Transverse colon (tissue), 4 donors: ENCODE data around the gene APBA3. TPM values are rescaled to one million over a fixed set of nuclear protein-coding genes. Genes with fewer than 3 reads are reported as not detected.

Experiments
- DNase-seq: peaks from one replicate; pipeline ENCODE4 v3.0.0-alpha.2; 2019
- H3K27ac ChIP-seq, 4 donors: fragments of 200-600 bp; sonication (generic); 2 replicates each; pipeline ENCODE4 v1.5.1; 2016 to 2018; ENCODE audit warnings: inconsistent platforms in 4 of 4
- H3K27me3 ChIP-seq: fragments of 200-600 bp; sonication (generic); 2 replicates; pipeline ENCODE4 v1.5.1; 2017; ENCODE audit warnings: inconsistent platforms
- H3K36me3 ChIP-seq, 4 donors: fragments of 200-600 bp; sonication (generic); 2 replicates each; pipeline ENCODE4 v1.5.1; 2017 to 2019; ENCODE audit warnings: inconsistent platforms in 4 of 4
- H3K4me1 ChIP-seq, 4 donors: fragments of 200-600 bp; sonication (generic); 2 replicates each; pipeline ENCODE4 v1.5.1; 2017 to 2020; ENCODE audit warnings: inconsistent platforms in 4 of 4
- H3K4me3 ChIP-seq, 4 donors: fragments of 200-600 bp; sonication (generic); 1 replicate in 1 of 4; 2 replicates in 3 of 4; pipeline versions ENCODE4 v1.5.1 to v1.6.1; 2017 to 2019; ENCODE audit warnings: inconsistent platforms in 4 of 4
- H3K9me3 ChIP-seq, 2 donors: fragments of 200-600 bp; sonication (generic); 2 replicates each; pipeline ENCODE4 v1.5.1; 2017 to 2019; ENCODE audit warnings: inconsistent platforms in 2 of 2
- CTCF ChIP-seq, 5 experiments: fragments of 200-600 bp in 3 of 5; fragments of 450-650 bp in 2 of 5; sonication (generic) in 3 of 5; IDR thresholded peaks; 1 replicate in 2 of 5; 2 replicates in 3 of 5; pipeline ENCODE4 v1.5.1; 2016 to 2017; ENCODE audit warnings: antibody characterized with exemption in 5 of 5, inconsistent platforms in 3 of 5, mild to moderate bottlenecking in 2 of 5, moderate library complexity in 1 of 5
- EP300 ChIP-seq: sonication (generic); formaldehyde crosslinking; IDR thresholded peaks from one replicate; pipeline ENCODE4 v1.6.1; 2017; ENCODE audit warnings: antibody characterized with exemption, low read depth
- POLR2A ChIP-seq: fragments of 450-650 bp; IDR thresholded peaks from one replicate; pipeline ENCODE4 v1.6.1; 2016; ENCODE audit warnings: antibody characterized with exemption, mild to moderate bottlenecking, moderate library complexity
- POLR2AphosphoS5 ChIP-seq, 3 donors: sonication (generic); formaldehyde crosslinking; IDR thresholded peaks; one replicate each; pipeline ENCODE4 v1.6.1; 2016; ENCODE audit warnings: antibody characterized with exemption in 3 of 3
- WGBS, 2 donors: methylation state at CpG; one replicate each; pipeline ENCODE4 v1.1.5; 2018; ENCODE audit warnings: low coverage in 1 of 2; 5-methylcytosine and 5-hydroxymethylcytosine counted together
- in situ Hi-C, 4 donors: fragments of 200-750 bp; cut with MboI; loops; one replicate each; pipeline versions ENCODE4 v1.15.0 to v1.15.1; 2017; ENCODE audit warnings: low sequenced_read_pairs in 3 of 4, low pct_ligation_motif_present in 1 of 4, low pct_unique_long_range_greater_than_20kb in 1 of 4
- intact Hi-C: fragments of 100-400 bp; cut with DNase I; formaldehyde crosslinking; loops from one replicate; pipeline ENCODE4 v1.15.1; 2023; ENCODE audit warnings: low total_unique reads
- total RNA-seq, 4 donors: library from RNA; depleted of rRNA; stranded (reverse); fragments of >200 nt; gene quantifications; one replicate each; pipeline ENCODE4 v1.1.0, GENCODE V29; 2016

Gene APBA3
- total RNA-seq, 4 donors from 2014 or later = 24.0 to 284 (median 95.7) TPM

- H3K9me3 ChIP-seq = no peaks in the 10 kb centered on the region
- no peaks in the 10 kb centered on the region for H3K27me3 ChIP-seq
- in situ Hi-C loops (no loop called here), intact Hi-C loops (no loop called here)
- H3K27ac ChIP-seq = no peak overlapping the region
- DNase-seq = no peak
- H3K4me1 ChIP-seq = no peaks in the 10 kb centered on the region
- 74 to 83% methylated on average over 5 to 8 of the region's 8 CpGs for WGBS, 2 donors
- H3K4me3 ChIP-seq = no peak overlapping the region
- TF ChIP-seq POLR2A (no peak), EP300 (no peak), CTCF (IDR thresholded peaks at IDR 0.05) (no peak), POLR2AphosphoS5 (IDR thresholded peaks at IDR 0.05) (no peak)
- H3K36me3 ChIP-seq = peaks cover 0 to 13% (median 6%) of the 10 kb centered on the region in 4 donors
These were observed 16.0 kb downstream of the APBA3 start for GRCh38 chr19:3745363-3746045.

- no peak overlapping the region for H3K4me3 ChIP-seq
- no peak overlapping the region for H3K27ac ChIP-seq
- no peaks in the 10 kb centered on the region for H3K27me3 ChIP-seq
- 75 to 93% methylated on average over 2 of the region's 2 CpGs for WGBS, 2 donors
- no peak for DNase-seq
- peaks cover 0 to 4% (median 0%) of the 10 kb centered on the region in 4 donors for H3K36me3 ChIP-seq
- H3K4me1 ChIP-seq = no peaks in the 10 kb centered on the region
- in situ Hi-C loops = no loop called here
- intact Hi-C loops = no loop called here
- no peaks in the 10 kb centered on the region for H3K9me3 ChIP-seq
- no peak for TF ChIP-seq CTCF (IDR thresholded peaks at IDR 0.05)
- no peak for TF ChIP-seq POLR2AphosphoS5 (IDR thresholded peaks at IDR 0.05)
- no peak for TF ChIP-seq POLR2A
- TF ChIP-seq EP300 = no peak
These were observed 18.0 kb downstream of the APBA3 start for GRCh38 chr19:3743486-3743885.

DNA sequence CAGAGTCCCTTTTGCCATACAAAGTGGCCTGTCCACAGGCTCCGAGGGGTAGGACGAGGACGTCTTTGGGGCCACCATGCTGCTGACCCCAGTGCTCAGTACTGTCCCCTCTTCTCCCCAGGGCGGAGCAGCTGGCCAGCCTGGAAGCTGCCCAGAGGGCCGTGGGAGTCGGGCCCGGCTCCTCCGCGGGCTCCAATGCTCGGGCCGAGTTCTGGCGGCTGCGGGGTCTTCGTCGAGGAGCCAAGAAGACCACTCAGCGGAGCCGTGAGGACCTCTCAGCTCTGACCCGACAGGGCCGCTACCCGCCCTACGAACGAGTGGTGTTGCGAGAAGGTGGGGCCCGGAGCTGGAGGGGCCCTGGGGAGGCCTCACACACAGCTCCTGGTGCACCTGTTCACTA, 21.1 kb downstream of the APBA3 start:
- TF ChIP-seq EP300 (no peak), POLR2A (no peak), POLR2AphosphoS5 (IDR thresholded peaks at IDR 0.05) (no peak)
- Histone ChIP-seq H3K27me3 (no peaks in the 10 kb centered on the region), H3K36me3 (peaks cover 0 to 4% (median 0%) of the 10 kb centered on the region in 4 donors), H3K27ac (no peak overlapping the region), H3K4me1 (no peaks in the 10 kb centered on the region), H3K9me3 (no peaks in the 10 kb centered on the region), H3K4me3 (no peak overlapping the region)
- intact Hi-C loops = no loop called here
- 88 to 90% methylated on average over 14 of the region's 24 CpGs for WGBS, 2 donors
- DNase-seq = no peak
- in situ Hi-C loops = no loop called here

GRCh38 chr19:3738477-3739220, 22.8 kb downstream of the APBA3 start:
- in situ Hi-C loops = no loop called here
- H3K9me3 ChIP-seq = no peaks in the 10 kb centered on the region
- TF ChIP-seq POLR2AphosphoS5 (IDR thresholded peaks at IDR 0.05) (no peak), CTCF (IDR thresholded peaks at IDR 0.05) (no peak), EP300 (no peak), POLR2A (no peak)
- 88% methylated on average over 32 of the region's 32 CpGs; no CpG with 5 or more reads in 1 of the 2 donors for WGBS, 2 donors
- no peak for DNase-seq
- intact Hi-C loops = no loop called here
- peaks cover 0 to 4% (median 0%) of the 10 kb centered on the region in 4 donors for H3K36me3 ChIP-seq
- no peak overlapping the region for H3K4me3 ChIP-seq
- H3K27ac ChIP-seq = no peak overlapping the region
- H3K27me3 ChIP-seq = no peaks in the 10 kb centered on the region
- H3K4me1 ChIP-seq = no peaks in the 10 kb centered on the region
